HG03175 (cell line): ENCODE data around the gene NDFIP1.

Source experiments
- ATAC-seq: cut with Tn5 transposase; IDR thresholded peaks from one replicate; pipeline ENCODE4 v1.9.1; 2021; ENCODE audit warnings: mild to moderate bottlenecking, moderate library complexity; ENCODE audit not compliant: unreplicated experiment

The NDFIP1 gene

GRCh38 chr5:142091012-142091411, 17.6 kb upstream of the NDFIP1 start:
- ATAC-seq: no peak

GRCh38 chr5:142091922-142092321, 16.7 kb upstream of the NDFIP1 start:
- ATAC-seq: no peak

- ATAC-seq: no peak
These were observed 13.5 kb upstream of the NDFIP1 start for GRCh38 chr5:142095035-142095434.

DNA sequence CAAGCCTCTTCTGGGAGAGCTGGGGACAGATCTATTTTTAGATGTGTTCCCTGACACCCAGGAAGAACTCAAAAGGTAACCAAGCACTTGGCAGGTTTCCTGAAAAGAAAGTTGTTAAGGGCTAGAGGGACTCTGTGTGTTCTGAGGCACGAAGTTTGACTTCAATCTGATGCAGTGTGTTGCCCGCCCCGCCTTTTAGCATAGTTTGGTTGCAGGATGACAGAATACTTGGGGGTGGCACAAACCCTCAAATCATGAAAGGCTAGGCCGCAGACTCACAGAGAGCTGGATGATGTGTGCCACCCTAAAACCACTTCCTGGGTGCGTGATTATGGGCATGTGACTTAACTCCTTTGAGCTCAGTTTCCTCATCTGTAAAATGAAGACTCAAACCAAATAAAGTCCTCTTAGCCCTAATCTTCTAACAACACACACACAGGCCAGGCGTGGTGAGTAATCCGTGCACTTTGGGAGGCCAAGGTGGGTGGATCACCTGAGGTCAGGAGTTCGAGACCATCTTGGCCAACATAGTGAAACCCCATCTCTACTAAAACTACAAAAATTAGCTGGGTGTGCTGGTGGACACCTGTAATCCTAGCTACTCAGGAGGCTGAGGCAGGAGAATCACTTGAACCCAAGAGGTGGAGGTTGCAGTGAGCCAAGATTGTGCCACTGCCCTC, 12.8 kb upstream of the NDFIP1 start:
- no peak for ATAC-seq

GRCh38 chr5:142096382-142096781, 12.2 kb upstream of the NDFIP1 start:
- no peak for ATAC-seq

DNA sequence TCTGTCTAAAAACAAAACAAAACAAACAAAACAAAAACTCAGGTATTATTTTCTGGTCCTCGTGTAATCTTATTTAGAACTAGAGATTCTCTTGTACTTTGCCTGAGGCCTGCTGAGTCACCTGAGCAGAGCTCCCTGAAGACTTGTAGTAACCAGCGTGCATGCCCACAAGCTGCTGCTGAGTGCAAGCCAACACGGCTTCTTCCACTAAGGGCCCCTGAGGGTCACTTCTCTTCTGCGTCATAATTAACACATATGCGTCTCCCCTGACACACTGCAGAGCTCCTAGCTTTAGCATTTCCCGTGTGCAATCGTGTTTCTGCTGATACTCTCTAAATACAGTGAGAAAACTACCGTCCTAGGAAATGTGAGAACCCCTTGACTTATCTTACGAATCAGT, 10.9 kb upstream of the NDFIP1 start:
- ATAC-seq: no peak

GRCh38 chr5:142098275-142098674, 10.3 kb upstream of the NDFIP1 start:
- ATAC-seq: no peak

DNA sequence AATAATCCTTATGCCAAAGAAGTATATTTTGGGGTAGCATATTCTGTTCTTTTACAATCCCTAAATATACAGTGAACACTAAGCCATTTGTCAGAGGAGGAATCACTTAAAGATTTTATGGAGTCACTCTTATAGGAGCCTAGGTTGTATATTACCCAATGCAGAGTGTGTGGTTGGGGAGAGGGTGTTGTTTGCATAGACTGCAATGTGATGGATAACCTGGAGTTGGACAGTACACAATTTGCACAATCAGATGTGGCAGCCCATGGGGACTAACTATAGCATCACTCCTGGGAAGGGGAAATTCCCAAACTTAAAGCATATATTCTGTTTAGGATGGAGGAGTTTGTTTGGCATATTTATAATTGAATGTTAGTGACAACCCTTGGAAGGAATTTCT, 9.6 kb upstream of the NDFIP1 start:
- no peak for ATAC-seq

DNA sequence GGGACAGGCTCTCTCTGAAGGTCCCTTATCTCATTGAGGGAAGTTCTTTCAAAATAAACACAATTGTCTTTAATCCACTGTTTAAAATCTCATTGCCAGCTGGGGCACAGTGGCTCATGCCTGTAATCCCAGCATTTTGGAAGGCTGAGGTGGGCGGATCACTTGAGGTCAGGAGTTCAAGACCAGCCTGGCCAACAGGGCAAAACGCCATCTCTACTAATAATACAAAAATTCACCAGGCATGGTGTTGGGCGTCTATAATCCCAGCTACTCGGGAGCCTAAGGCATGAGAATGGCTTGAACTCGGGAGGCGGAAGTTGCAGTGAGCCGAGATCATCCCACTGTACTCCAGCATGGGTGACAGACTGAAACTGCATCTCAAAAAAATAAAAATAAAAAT, 8.3 kb upstream of the NDFIP1 start:
- ATAC-seq: no peak

DNA sequence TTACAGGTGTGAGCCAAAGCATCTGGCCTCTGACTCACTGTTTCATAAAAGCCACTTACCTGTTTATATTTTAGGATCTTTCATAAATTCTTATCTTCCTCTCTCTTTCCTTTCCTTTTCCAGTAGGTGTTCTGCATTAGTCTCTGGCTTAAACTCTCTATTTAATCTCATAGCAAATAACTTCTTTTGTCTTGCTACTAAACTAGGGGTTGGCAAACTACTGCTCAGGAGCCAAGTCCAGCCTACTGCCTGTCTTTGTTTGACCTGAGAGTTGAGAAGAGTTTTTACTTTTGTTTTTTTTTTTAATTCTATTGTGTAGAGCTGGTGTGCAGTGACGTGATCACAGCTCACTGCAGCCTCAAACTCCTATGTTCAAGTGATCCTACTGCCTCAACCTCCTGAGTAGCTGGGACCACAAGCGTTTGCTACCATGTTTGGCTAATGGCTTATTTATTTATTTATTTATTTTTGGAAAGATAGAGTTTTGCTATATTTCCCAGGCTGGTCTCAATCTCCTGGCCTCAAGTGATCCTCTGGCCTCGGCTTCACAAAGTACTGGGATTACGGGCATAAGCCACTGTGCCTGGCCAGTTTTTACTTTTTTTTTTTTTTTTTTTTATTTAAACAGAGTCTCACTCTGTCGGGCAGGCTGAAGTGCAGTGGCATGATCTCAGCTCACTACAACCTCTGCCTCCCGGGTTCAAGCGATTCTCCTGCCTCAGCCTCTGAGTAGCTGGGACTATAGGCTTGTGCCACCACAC, 5.4 kb upstream of the NDFIP1 start:
- no peak for ATAC-seq

DNA sequence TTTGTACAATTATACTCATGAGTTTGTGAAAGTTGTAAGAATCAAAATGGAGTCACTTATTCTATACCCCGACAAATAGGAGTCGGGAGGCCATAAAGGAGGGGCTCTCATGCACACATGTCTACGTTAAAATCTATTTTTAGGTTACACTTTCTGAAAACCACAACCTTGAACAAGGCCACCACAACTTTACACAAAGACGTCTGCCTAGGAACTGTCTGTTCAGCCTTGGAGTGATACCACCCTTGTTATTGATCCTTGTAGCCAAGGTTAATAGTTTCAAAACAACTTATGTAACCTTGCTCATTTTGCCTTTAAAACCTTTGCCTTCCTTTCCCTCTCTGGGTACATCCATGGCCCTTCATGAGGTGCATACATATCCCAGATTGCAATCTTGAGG, 4.1 kb upstream of the NDFIP1 start:
- no peak for ATAC-seq

- ATAC-seq: no peak
These were observed 2.5 kb upstream of the NDFIP1 start for GRCh38 chr5:142106061-142106460.

- no peak for ATAC-seq
These were observed 1.4 kb upstream of the NDFIP1 start for GRCh38 chr5:142107036-142107735.

- no peak for ATAC-seq
These were observed 695 bp upstream of the NDFIP1 start for GRCh38 chr5:142107736-142108431.

GRCh38 chr5:142109331-142110045, 909 bp downstream of the NDFIP1 start:
- ATAC-seq: no peak

DNA sequence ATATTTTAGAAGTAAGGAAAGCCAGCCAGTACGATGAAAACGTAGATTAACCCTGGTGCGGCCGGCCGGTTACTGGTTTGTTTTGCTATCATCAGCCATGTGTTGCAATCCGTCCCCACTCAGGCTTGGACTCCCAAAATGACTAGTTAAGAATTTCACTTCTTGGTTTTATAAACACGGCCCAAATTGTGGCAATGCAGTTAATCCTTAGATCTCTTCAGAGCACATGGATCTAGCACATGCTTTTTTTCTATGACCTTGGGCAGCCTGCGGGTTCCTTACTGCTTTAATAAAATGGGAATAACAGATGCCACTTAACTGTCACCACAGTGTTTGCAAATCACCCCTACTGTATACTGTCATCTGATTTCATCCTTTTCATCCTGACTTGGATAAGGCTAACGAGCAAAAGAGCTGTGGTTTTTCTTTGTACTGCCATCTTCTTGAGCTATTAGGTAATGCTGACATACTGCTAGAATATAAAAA, 1.5 kb downstream of the NDFIP1 start:
- ATAC-seq: no peak

- no peak for ATAC-seq
These were observed 2.6 kb downstream of the NDFIP1 start for GRCh38 chr5:142110988-142111687.

GRCh38 chr5:142114687-142115086, 6.1 kb downstream of the NDFIP1 start:
- no peak for ATAC-seq

GRCh38 chr5:142115937-142116614, 7.5 kb downstream of the NDFIP1 start:
- ATAC-seq: no peak
